Left cardiac atrium (tissue), 4 donors: ENCODE data around the gene PEX26. TPM values are rescaled to one million over a fixed set of nuclear protein-coding genes. Genes with fewer than 3 reads are reported as not detected.
"Not testable (repeated sequence)": the region's sequence is repeated elsewhere in the genome, so short reads cannot be mapped to it uniquely, and the experiment has no call there.

Experiments used
- ATAC-seq, 2 donors: fragments of 200-7000 bp; cut with Tn5 transposase; one replicate each; pipeline ENCODE4 v1.9.1; 2020; ENCODE audit warnings: mild to moderate bottlenecking in 2 of 2, moderate library complexity in 2 of 2
- DNase-seq: peaks from one replicate; pipeline ENCODE4 v3.0.0-alpha.2; 2020
- intact Hi-C, 2 donors: fragments of 100-400 bp; cut with DNase I; formaldehyde crosslinking; loops; one replicate each; pipeline versions ENCODE4 v1.14.1 to v1.15.1; 2022 to 2023
- total RNA-seq, 2 donors: library from RNA; stranded (reverse); fragmentation: NEBNext Ultra II Directional; extraction: Animal tissue kit (Norgen Biotek cat#: 25700); gene quantifications; one replicate each; pipeline ENCODE4 v1.2.1, GENCODE V29; 2021
- donor health status: DM: no; HTN: yes; CAD: no.
- donor health status: DM: no; HTN: yes; CAD: no; lungs with severe emphysema.
- donor health status: DM: yes; HTN: yes; CAD: no.
- donor health status: Dilated cardiomyopathy.

PEX26 gene
- total RNA-seq, 2 donors from 2014 or later, result 21.6 to 22.5 TPM

DNA sequence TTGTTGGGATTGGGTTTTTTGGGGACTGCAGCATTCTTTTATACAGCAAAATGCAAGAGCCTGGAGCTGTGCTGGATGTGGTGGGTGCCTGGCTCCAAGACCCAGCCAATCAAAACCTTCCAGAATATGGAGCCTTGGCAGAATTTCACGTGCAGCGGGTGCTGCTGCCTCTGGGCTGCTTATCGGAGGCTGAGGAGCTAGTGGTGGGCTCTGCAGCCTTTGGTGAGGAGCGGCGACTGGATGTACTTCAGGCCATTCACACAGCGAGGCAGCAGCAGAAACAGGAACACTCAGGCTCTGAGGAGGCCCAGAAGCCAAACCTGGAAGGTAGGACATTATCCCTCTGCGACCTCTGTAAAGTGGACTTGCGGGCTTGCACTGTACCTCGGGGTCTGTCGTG, 5.6 kb downstream of the PEX26 start:
- intact Hi-C loops, result no loop called here
- no peak for ATAC-seq
- no peak for DNase-seq

DNA sequence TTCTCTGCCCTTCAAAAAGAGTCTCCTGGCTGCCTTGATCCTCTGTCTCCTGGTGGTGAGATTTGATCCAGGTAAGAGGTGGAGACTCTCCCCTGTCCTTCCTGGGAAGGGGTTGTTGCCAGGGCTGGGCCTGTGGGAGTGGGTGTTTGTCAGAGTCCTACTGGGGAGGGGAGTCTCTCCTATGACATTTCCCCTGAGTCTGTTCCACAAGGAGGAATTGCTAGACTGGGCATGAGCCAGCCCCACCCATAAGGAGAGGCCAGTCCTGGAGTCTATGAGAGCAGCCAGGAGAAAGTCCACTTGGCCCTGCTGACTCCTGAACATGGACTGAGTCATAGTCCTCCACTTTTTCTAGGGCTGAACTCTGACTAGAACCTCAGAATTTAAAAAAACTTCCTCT, 7.4 kb downstream of the PEX26 start:
- ATAC-seq (peak in 1 of 2 donors; percentile 65), DNase-seq (no peak)
- intact Hi-C loops, result no loop called here

DNA sequence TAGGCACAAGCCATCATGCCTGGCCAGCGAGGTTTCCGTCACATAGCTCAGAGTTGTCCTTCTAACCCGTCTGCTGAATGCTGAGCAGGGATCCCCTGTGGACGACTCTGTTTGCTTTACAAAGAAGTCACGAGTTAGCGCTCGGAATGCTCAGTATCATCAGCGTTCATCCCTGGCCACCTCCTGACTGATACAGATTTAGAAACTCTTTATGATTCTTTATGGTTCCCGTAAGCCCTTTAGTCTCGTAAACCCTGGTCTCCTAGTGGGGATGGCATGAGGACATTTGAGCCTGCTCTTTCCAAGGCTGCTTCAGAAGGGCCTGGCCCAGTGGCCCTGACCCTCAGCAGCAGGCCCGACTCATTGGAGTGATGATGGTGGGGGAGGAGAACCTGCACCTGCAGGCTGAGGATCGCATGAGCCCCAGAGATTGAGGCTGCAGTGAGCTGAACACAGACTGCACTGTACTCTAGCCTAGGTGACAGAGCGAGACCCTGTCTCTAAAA, 9.6 kb downstream of the PEX26 start:
- no peak for DNase-seq
- intact Hi-C loops, result no loop called here
- no peak for ATAC-seq

DNA sequence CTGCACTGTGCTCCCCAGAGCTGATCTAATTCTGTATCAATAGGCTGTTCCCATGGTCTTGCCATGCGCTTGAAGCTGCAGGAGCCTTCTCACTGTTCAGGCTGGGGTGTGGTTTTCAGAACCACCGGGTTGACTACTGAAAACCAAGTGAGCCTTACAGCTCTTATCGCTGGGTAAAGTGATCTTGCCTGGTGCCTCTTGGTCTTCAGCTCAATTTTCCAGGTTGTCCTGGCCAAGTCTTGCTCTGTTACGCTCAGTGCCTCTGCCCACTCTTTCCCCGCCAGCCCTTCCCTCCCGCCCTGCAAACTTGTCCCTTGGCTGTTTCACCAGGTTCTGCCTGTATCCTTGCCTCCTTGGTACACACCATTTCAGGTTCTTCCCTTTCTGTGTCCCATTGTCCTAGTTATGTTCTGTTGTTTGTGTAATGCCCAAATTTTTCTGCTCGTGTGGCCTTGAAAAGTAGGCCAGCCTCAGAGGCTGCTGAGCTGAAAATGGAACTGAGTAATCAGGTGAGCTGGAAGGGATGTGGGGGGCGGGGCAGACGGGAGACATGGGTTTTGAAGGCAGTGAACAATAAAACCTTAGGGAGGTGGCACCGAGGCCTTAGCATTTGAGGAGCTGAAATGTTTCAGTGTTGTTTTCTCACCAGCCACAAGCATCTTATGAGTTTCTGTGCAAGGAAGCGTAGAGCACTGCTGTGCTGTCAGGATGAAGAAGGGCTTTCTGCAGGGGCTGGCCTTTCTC, 11.2 kb downstream of the PEX26 start:
- DNase-seq, result no peak
- ATAC-seq, result no peak
- intact Hi-C loops, result no loop called here

DNA sequence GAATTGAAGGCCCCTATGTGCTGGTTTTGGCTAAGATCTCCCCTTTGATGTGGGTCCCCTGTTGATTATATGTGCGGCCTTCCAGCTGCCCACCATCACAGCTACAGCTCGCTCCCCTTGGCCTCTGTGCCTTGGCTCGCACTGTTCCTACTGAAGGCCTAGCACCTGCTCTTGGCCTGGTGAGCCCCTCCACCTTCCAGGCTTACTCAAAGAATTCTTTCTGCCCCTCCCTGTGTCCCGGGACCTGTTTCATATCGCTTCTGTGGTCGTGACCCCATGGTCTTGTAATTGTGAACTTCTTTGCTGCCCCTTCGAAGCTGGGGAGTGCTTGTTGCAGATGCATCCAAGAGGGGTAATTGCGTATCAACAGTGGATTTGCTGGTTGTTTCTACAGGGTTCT, 12.5 kb downstream of the PEX26 start:
- intact Hi-C loops, result loop anchor here in 1 of 2 donors (10.0 kb wide), 1 partner anchor 55 kb away; no protein-coding TSS in a partner anchor

DNA sequence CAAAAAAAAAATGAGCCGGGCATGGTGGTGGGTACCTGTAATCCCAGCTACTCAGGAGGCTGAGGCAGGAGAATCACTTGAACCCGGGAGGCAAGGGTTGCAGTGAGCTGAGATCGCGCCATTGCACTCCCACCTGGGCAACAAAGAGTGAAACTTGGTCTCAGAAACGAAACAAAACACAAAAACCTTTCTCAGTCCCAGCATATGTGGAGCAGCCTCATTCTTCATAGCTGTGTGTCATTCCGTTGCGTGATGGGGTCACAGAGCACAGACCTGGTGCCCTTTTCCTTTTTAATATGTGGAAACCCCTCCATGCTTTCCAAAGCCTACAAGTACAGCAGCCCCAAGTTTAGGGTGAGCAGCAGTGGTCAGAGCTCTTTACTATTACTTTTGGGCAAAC, 13.7 kb downstream of the PEX26 start:
- ATAC-seq (peak; percentile 12 to 22), DNase-seq (no peak)
- intact Hi-C loops, result loop anchor here in 1 of 2 donors (10.0 kb wide), 1 partner anchor 53 kb away; no protein-coding TSS in a partner anchor

More for the DNA sequence above, 12.5 kb downstream of the PEX26 start:
- ATAC-seq, result no peak
- DNase-seq, result no peak

DNA sequence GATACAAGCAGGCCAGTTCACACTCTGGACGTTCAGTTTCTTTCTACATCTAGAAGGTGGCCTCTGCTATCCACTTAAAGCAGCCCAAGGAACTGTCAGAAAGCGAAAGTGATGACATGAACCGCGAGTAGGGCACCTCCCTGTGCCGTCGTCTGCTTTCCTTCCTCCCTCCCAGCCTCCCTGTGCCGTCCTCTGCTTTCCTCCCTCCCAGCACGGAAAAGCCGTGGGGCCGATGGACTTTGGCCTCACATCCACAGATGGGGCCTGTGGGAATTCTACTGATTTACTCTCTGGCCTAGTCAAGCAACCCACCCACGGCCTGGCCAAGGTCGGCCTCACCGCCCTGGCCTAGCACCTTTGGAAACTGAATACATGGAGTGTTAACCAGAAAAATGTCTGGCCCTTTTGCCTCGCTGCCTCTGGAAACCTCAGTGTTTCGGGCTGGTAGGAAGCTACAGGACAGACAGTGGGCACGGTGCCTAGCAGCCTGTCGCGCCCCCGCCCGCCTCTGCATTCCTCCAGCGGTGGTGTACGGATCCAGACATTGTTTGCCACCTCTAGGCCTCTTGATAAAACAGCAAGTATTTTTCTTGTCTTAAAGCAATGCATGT, 14.2 kb downstream of the PEX26 start:
- ATAC-seq, result peak; percentile 91 to 92
- intact Hi-C loops, result loop anchor here in 1 of 2 donors (10.0 kb wide), 1 partner anchor 53 kb away; no protein-coding TSS in a partner anchor
- DNase-seq, result peak; percentile 86

DNA sequence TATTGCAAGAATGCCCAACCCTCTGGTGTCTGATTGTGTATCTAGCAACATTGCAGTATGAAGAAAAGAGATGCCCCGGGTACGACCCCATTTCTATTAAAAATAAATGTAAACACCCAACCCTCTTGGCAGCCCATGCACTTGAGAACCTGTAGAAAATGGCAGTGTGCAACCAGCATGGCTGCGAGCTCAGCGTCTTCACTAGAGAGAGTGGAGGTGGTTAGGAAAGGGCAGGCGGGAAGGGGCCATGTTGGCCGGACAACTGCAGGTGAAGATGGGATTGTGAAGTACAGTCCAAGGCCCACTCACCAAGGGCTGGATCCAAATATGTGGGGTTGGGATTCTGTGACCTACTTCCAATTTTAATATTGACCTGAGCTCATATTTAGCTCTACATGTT, 15.9 kb downstream of the PEX26 start:
- no peak for DNase-seq
- intact Hi-C loops, result loop anchor here in 1 of 2 donors (10.0 kb wide), 1 partner anchor 51 kb away; no protein-coding TSS in a partner anchor
- ATAC-seq, result no peak

DNA sequence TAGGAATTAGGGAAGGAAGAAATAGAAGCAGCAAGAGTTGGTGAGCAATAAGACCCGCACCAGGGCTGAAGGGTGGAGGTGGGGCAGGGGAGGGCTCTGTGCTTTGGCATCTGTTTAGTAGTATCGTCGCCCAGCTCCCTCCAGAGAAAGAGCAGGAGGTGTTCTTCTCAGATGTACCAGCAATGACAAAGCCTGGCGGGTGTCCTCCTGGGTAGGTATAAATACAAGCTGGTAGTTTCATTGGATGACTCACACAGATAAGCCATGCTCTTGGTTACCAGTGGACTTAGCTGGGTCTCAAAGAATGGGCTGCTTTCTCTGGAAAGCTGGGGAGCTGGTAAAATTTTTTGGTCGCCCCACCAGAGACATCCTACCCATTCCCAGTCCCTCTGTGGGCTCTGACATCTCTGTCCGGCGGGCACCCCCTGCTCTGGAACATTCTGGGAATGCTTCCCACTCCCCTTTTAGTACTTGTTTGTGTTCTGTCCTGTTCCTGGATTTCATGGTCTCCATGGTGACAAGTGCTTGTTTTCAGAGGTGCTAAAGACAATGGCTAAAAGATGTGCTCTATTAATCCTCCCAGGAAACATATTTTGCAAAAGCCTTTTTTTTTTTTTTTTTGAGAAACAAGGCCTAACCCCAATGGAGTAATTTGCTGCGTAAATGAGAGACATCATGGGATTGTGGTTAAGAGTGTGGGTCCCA, 17.5 kb downstream of the PEX26 start:
- no peak for DNase-seq
- ATAC-seq, result peak in 1 of 2 donors; percentile 15
- intact Hi-C loops, result loop anchor here in 1 of 2 donors (10.0 kb wide), 1 partner anchor 50 kb away; no protein-coding TSS in a partner anchor

DNA sequence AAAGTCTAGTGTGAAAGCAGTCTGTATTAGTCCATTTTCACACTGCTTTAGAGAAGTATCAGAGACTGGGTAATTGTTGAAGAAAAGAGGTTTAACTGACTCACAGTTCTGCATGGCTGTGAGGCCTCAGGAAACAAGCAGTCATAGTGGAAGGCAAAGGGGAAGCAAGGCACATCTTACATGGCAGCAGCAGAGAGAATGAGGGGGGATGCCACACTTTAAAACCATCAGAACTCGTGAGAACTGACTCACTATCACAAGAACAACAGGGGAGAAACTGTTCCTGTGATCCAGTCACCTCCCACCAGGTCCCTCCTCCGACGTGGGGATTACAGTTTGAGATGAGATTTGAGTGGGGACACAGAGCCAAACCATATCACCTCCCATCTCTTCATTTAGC, 19.0 kb downstream of the PEX26 start:
- intact Hi-C loops, result loop anchor here in 1 of 2 donors (10.0 kb wide), 1 partner anchor 48 kb away; no protein-coding TSS in a partner anchor
- ATAC-seq, result no peak
- DNase-seq, result no peak

DNA sequence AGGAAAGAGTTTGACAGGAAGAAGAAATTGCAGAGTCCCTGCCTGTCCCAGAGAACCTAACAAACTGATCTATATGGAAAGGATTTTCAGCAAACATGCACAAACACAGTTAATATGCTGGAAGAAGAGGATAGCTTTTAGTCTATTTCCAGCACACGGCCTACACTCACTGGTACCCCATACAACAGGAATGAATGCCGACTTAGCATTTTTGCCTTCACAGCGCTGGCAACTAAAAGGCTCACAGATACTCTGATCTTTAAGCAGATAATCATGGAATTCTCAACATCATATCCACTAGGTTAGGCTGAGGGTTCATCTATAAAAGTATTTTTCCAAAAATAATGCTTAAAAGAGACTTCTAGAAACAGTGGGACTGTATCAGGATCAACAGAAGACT, 23.0 kb downstream of the PEX26 start:
- ATAC-seq (no peak), DNase-seq (no peak)
- intact Hi-C loops, result no loop called here

DNA sequence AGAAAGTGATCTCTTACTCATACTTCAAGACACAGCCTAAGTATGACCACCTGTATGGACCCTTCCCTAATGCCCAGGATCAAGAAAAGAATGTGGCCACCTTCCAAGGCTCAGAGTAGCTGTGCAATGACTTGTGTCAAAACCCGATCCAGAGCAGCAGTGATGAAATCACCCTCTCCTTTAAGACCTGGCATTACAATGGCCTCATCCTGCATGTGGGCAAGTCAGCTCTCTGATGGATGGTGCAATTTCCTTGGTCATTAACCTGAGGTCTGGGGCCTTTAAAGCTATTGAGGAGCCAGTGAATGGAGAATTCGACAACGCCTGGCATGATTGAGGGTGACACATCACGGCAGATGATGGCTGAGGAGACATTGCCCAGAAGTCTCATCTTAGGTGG, 23.7 kb downstream of the PEX26 start:
- intact Hi-C loops, result no loop called here
- no peak for DNase-seq
- no peak for ATAC-seq

DNA sequence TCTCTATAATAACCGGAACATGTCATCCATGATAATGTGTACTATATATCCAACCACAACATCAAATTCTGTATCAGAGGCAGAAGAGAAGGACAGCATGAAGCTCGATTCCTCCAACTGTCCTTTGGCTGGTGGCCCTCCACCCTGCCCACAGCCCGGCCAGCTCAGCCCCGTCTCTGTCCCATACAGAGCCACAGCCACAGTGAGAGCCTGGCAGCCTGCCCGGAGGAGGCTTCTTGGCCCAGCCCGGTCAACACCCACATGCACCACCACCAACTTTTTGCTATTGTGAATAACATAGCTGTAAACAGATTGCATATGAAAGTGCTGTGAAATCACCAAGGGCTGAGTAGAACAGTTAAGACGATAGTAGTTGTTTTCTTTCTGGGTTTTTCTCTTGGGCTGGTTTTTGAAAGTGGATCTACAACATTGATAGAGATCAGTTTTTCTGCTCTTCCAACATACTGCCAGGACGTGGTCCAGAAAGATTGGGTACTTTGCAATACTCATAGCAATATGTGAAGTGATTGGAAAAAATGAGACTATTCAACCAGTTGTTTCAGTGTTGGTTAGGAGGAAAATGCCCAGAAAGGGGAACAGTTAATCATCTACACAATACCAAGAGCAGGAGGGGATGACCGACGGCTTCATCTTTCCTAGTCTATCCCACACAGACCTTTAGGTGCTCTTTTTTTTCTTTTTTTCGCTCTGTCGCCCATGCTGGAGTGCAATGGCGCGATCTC, 25.9 kb downstream of the PEX26 start:
- ATAC-seq (peak in 1 of 2 donors; percentile 45), DNase-seq (no peak)
- intact Hi-C loops, result no loop called here

DNA sequence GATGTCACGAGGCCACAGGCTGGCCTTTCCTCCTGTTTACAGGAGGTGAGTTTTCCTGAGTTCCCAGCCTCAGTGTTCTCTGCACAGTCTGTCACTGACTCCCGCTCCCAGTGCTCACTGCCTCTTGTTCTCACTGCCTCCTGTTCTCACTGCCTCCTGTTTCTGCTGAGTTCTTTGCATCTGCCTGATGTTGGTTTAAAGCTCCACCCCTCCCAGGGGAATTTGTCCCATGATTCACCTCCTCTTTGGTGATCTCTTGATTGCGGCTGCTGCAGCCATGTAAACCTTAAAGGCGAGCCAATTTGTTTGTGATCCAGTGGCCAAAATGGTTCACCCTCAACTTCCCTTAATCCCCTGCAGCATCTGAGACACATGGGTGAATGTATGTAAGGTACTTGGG, 26.8 kb downstream of the PEX26 start:
- ATAC-seq (no peak), DNase-seq (no peak)
- intact Hi-C loops, result no loop called here

DNA sequence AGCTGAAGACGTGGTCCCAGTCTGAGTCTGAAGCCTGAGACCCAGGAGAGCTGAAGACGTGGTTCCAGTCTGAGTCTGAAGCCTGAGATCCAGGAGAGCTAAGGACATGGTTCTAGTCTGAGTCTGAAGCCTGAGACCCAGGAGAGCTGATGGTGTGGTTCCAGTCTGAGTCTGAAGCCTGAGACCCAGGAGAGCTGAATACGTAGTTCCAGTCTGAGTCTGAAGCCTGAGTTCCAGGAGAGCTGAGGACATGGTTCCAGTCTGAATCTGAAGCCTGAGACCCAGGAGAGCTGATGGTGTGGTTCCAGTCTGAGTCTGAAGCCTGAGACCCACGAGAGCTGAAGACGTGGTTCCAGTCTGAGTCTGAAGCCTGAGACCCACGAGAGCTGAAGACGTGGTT, 28.2 kb downstream of the PEX26 start:
- DNase-seq, intact Hi-C loops, ATAC-seq: not testable (repeated sequence)

DNA sequence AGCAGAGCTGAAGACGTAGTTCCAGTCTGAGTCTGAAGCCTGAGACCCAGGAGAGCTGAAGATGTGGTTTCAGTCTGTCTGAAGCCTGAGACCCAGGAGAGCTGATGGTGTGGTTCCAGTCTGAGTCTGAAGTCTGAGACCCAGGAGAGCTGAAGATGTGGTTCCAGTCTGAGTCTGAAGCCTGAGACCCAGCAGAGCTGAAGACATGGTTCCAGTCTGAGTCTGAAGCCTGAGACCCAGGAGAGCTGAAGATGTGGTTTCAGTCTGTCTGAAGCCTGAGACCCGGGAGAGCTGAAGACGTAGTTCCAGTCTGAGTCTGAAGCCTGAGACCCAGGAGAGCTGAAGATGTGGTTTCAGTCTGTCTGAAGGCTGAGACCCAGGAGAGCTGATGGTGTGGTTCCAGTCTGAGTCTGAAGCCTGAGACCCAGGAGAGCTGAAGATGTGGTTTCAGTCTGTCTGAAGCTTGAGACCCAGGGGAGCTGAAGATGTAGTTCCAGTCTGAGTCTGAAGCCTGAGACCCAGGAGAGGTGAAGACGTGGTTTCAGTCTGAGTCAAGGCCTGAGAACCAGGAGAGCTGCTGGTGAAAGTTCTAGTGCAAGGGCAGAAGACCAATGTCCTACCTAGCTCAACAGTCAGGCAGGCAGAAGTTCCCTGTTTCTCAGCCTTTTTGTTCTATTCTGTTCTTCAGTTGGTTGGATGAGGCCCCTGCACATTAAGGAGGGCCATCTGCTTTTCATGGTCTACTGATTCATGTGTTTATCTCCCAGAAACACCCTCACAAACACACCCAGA, 29.0 kb downstream of the PEX26 start:
- DNase-seq, ATAC-seq, intact Hi-C loops: not testable (repeated sequence)

DNA sequence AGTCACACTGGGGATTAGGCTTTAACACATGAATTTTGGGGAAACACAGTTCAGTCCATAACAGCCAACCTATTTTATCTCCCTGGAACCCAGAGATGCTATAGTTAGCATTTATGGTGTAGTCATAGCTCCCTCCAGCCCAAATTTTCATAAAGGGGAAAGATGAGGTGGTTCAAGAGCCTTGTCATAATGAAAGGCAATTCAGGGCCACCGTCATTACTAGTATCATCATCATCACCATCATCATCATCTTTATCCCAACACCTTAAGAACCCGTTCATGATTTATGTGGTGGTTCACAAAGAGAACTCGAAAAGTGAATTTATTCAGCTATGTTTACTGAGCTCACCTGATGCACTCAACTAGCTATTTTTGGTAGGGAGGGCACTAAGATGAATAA, 30.4 kb downstream of the PEX26 start:
- DNase-seq (no peak), ATAC-seq (no peak)
- intact Hi-C loops, result no loop called here
